Neutrophil (primary cell): ENCODE measurements around the gene ASXL2.

Experiments used
- H3K27ac ChIP-seq: fragments of 200-600 bp; sonication (generic); 2 replicates; pipeline ENCODE4 v1.5.1; 2016; ENCODE audit warnings: mild to moderate bottlenecking, moderate library complexity
- H3K27me3 ChIP-seq: fragments of 200-600 bp; sonication (generic); 2 replicates; pipeline ENCODE4 v1.6.0; 2016; ENCODE audit warnings: mild to moderate bottlenecking
- H3K36me3 ChIP-seq: fragments of 200-600 bp; sonication (generic); 2 replicates; pipeline ENCODE4 v1.5.1; 2017
- H3K4me1 ChIP-seq, 2 experiments: fragments of 200-600 bp in 1 of 2; sonication (generic) in 1 of 2; 1 replicate in 1 of 2; 2 replicates in 1 of 2; pipeline versions ENCODE4 v1.5.1 to v1.6.1; 2013 to 2016; ENCODE audit warnings: low read depth in 1 of 2, low read length in 1 of 2, mild to moderate bottlenecking in 1 of 2, moderate library complexity in 1 of 2; ENCODE audit not compliant: control insufficient read depth in 1 of 2, insufficient read depth in 1 of 2
- H3K4me3 ChIP-seq, 2 experiments: fragments of 200-600 bp in 1 of 2; sonication (generic) in 1 of 2; 1 replicate in 1 of 2; 2 replicates in 1 of 2; pipeline ENCODE4 v1.5.1; 2013 to 2016; ENCODE audit warnings: low read depth in 1 of 2, low read length in 1 of 2, mild to moderate bottlenecking in 1 of 2, moderate library complexity in 1 of 2
- H3K9me3 ChIP-seq: fragments of 200-600 bp; sonication (generic); 2 replicates; pipeline ENCODE4 v1.5.1; 2016
- TF ChIP-seq, protein P1 (sequence below): fragments of 200-600 bp; sonication (generic); IDR thresholded peaks from 2 replicates; pipeline ENCODE4 v1.5.1; 2016; ENCODE audit warnings: antibody characterized with exemption

The ASXL2 gene

DNA sequence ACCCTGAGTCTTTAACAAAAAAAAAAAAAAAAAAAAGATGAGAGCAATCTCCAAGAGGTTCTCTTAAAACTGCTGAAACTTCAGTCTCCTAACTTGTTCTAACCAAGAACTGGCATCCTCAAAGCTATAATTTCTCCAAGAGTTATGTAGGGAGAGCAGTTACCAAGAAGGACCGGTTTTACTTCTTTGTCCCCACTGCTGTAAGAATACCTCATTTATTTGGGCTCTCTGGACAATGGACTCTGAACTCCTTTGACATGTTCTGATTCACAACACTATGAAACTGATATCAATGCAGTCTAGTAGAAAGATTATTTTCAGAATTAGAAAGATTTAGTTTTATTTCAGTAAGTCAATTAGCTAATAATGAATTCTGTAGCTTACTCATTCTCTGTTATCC is 120.4 kb downstream of the ASXL2 start:
- peaks cover 27 to 41% of the 10 kb centered on the region in 2 experiments for H3K4me1 ChIP-seq
- H3K27ac ChIP-seq = peak overlapping the region; percentile 94
- H3K4me3 ChIP-seq = no peak overlapping the region
- no peaks in the 10 kb centered on the region for H3K27me3 ChIP-seq
- TF ChIP-seq, protein P1, sequence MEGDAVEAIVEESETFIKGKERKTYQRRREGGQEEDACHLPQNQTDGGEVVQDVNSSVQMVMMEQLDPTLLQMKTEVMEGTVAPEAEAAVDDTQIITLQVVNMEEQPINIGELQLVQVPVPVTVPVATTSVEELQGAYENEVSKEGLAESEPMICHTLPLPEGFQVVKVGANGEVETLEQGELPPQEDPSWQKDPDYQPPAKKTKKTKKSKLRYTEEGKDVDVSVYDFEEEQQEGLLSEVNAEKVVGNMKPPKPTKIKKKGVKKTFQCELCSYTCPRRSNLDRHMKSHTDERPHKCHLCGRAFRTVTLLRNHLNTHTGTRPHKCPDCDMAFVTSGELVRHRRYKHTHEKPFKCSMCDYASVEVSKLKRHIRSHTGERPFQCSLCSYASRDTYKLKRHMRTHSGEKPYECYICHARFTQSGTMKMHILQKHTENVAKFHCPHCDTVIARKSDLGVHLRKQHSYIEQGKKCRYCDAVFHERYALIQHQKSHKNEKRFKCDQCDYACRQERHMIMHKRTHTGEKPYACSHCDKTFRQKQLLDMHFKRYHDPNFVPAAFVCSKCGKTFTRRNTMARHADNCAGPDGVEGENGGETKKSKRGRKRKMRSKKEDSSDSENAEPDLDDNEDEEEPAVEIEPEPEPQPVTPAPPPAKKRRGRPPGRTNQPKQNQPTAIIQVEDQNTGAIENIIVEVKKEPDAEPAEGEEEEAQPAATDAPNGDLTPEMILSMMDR = no peak
- H3K9me3 ChIP-seq = no peaks in the 10 kb centered on the region
- peaks cover 22% of the 10 kb centered on the region for H3K36me3 ChIP-seq

DNA sequence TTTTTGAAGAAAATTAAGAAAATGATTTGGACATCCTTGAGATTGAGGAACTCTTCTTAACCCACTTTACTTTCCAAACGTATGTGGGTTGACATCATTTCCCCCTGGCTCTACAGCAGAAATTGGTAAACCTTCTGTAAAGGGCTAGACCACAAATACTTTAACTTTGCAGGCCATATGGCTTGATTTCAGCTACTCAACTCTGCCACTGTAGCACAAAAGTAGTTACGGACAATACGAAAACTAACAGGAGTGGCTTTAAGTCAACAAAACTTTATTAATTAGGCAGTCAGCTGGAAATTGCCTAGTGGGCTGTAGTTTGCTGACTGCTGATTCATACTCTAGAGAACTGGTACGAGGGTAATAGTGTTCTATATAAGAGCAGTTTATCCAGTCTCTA is 121.8 kb downstream of the ASXL2 start:
- Histone ChIP-seq H3K36me3 (peaks cover 23% of the 10 kb centered on the region), H3K9me3 (no peaks in the 10 kb centered on the region), H3K27me3 (no peaks in the 10 kb centered on the region), H3K4me3 (peak overlapping the region; percentile 15 to 38), H3K4me1 (peaks cover 31 to 48% of the 10 kb centered on the region in 2 experiments), H3K27ac (peak overlapping the region; percentile 94)
- TF ChIP-seq, protein P1 = no peak

DNA sequence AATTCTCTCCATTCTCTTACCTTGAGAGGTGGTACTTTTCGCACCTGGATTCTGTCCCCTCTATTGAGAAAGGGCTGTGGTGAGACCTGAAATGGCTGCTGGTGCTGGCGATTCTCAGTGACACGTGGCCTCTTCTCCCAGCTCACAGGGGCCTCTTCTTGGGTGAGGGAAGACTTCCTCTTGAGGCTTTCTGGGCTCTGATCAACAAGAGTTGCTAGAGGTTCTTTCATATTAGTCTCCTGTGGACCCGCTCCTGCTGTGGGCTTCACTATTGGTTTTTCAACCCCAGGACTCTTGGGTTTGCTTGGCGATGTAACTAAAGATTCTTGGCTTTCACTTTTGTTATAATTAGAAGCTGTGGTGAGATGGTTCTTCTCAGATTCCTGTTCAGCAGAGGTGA is 128.6 kb downstream of the ASXL2 start:
- Histone ChIP-seq H3K27ac (peak overlapping the region; percentile 52), H3K4me3 (no peak overlapping the region), H3K4me1 (peaks cover 4 to 8% of the 10 kb centered on the region in 2 experiments), H3K27me3 (no peaks in the 10 kb centered on the region), H3K36me3 (peaks cover 53% of the 10 kb centered on the region), H3K9me3 (no peaks in the 10 kb centered on the region)
- TF ChIP-seq, protein P1 = no peak

DNA sequence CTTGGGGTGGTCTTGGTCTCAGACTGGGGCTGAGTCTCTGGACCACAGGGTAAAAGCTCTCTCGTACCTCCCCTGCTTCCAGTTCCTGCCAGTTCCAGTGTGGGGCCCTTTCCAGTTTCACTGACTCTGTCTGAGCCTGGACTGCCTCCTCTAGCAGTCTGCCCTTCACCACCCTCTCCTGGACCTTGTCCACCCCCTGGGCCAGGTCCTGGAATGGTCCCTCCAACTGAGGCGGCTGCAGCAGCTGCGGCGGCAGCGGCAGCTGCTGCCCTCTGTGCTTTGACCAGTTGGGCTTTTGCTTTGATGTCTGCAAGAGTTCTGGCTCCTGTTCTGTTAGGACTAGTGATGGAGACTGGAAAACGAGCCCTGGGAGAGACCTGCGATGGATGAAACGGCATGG is 134.2 kb downstream of the ASXL2 start:
- peaks cover 49% of the 10 kb centered on the region for H3K36me3 ChIP-seq
- H3K9me3 ChIP-seq = no peaks in the 10 kb centered on the region
- H3K27me3 ChIP-seq = no peaks in the 10 kb centered on the region
- H3K4me1 ChIP-seq = peaks cover 25 to 29% of the 10 kb centered on the region in 2 experiments
- TF ChIP-seq, protein P1 = no peak
- H3K27ac ChIP-seq = peak overlapping the region; percentile 85
- H3K4me3 ChIP-seq = no peak overlapping the region

DNA sequence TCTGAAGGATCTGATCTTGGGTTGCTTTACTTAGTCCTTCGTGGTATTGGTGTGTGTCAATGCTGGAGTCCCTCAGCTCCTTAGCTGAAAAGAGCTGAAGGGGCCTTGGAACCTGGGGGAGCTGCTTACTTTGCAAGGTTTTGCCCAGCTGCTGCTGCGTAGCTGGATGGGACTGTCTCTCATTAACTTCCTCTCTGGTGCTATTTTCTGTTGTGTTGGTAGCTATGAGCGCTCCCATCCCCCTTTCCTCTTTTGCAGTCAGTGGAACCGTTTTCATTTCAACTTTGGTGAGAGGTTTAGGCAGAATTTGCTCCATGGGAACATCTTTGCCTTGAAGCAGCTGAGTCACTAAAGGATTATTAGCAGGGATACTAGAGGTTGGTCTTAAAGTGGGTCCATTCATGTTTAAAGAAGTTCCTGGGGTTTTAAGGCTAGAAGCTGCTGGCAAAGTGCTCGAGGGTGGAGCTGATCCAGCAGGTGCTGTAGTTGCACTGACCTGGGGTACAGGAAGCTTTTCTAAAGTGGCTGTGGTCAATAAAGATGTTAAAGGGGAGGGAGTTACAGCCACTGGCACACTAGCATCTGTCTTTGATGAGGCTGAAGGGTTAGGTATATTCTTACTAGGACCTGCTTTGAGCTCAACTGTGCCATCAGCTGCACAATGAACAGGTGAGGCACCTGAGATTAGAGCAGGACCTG is 135.0 kb downstream of the ASXL2 start:
- no peak overlapping the region for H3K4me3 ChIP-seq
- H3K9me3 ChIP-seq = no peaks in the 10 kb centered on the region
- peaks cover 25 to 29% of the 10 kb centered on the region in 2 experiments for H3K4me1 ChIP-seq
- peak overlapping the region; percentile 85 for H3K27ac ChIP-seq
- no peaks in the 10 kb centered on the region for H3K27me3 ChIP-seq
- TF ChIP-seq, protein P1 = no peak
- peaks cover 41% of the 10 kb centered on the region for H3K36me3 ChIP-seq
